GM13976 (cell line): ENCODE results near the gene IL1RAPL2.

Experiments
- DNase-seq: peaks from one replicate; pipeline ENCODE4 v3.0.0; 2012; ENCODE audit warnings: low spot score
- in situ Hi-C: fragments of 300-500 bp; cut with MboI; formaldehyde crosslinking; loops from one replicate; pipeline ENCODE4 v1.12.0; 2022; ENCODE audit warnings: low sequenced_read_pairs, mixed read lengths, inconsistent platforms; ENCODE audit not compliant: unreplicated experiment
- TF ChIP-seq, protein P1 (sequence below): IDR thresholded peaks from 2 replicates; pipeline ENCODE4 v1.5.1; 2012; ENCODE audit warnings: borderline replicate concordance, mild to moderate bottlenecking; ENCODE audit not compliant: insufficient read depth; ENCODE audit errors: extremely low read depth, missing control alignments, control extremely low read depth

Gene IL1RAPL2

DNA sequence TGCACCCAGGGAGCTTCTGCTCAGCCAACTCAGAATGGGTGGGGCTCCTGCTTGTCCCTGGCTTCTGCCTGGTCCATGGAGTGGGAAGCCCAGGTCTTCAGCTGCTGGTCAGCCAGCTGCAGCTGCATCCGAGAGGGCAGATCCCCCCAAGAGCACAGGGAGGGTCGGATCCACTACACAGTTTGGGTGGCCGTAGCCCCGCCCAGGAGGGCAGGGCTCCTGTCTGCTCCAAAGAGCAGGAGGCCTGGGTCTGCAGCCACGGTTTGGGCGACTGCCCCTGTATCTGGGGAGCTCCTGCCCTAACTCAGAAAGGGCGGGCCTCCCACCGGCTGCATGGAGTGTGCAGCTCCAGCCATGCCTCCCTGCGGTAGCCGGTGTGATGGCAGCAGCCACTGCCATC lies 485.4 kb downstream of the IL1RAPL2 start:
- TF ChIP-seq, protein P1, sequence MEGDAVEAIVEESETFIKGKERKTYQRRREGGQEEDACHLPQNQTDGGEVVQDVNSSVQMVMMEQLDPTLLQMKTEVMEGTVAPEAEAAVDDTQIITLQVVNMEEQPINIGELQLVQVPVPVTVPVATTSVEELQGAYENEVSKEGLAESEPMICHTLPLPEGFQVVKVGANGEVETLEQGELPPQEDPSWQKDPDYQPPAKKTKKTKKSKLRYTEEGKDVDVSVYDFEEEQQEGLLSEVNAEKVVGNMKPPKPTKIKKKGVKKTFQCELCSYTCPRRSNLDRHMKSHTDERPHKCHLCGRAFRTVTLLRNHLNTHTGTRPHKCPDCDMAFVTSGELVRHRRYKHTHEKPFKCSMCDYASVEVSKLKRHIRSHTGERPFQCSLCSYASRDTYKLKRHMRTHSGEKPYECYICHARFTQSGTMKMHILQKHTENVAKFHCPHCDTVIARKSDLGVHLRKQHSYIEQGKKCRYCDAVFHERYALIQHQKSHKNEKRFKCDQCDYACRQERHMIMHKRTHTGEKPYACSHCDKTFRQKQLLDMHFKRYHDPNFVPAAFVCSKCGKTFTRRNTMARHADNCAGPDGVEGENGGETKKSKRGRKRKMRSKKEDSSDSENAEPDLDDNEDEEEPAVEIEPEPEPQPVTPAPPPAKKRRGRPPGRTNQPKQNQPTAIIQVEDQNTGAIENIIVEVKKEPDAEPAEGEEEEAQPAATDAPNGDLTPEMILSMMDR = no peak
- DNase-seq = no peak

GRCh38 chrX:105052926-105053325 lies 486.9 kb downstream of the IL1RAPL2 start:
- TF ChIP-seq, protein P1 = no peak
- in situ Hi-C loops = no loop called here
- no peak for DNase-seq

More for the DNA sequence above, 485.4 kb downstream of the IL1RAPL2 start:
- in situ Hi-C loops = no loop called here

DNA sequence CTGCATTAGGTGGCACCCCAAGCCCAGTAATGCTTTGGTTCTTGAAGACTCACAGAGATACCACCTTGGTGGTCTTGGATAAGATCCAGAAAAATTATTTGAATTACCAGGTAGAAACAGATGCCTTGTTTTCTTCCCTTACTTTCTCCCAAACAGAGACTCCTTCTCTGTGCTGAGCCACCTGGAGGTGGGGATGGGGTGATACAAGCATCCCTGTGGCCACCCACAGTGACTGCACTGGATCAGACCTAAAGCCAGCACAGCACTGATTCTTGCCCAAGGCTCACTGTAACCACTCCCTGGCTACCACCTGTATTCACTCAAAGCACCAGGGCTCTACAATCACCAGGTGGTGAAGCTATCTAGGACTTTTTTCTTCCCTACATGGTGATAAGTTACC lies 497.7 kb downstream of the IL1RAPL2 start:
- TF ChIP-seq, protein P1 = no peak
- in situ Hi-C loops = no loop called here
- DNase-seq = no peak

- in situ Hi-C loops = no loop called here
- TF ChIP-seq, protein P1 = no peak
- no peak for DNase-seq
Measured at GRCh38 chrX:105098201-105098600, 532.2 kb downstream of the IL1RAPL2 start.

- in situ Hi-C loops = no loop called here
Measured at GRCh38 chrX:105098812-105099211, 532.8 kb downstream of the IL1RAPL2 start.

GRCh38 chrX:105101378-105101777 lies 535.4 kb downstream of the IL1RAPL2 start:
- in situ Hi-C loops = no loop called here
- no peak for DNase-seq
- TF ChIP-seq, protein P1 = no peak

More at GRCh38 chrX:105098812-105099211, 532.8 kb downstream of the IL1RAPL2 start:
- no peak for DNase-seq
- TF ChIP-seq, protein P1 = no peak

DNA sequence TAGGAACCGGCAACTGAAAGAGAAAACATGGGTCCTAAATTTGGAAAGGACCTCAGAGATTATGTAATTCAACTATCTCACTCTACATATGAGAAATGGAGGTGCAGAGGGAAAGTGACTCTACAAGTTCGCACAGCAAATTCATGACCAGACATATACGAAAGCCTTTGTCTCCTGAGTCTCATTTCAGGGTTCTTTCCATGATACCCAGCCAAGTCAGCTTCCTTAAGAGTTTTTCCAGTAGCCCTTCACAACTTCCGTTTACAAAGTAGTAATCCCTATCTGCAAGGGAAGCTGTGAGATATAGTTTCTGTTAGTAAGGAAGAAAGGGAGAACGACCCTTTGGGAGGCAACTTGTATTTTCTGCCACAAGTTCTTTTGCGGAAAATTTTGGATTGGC lies 543.9 kb downstream of the IL1RAPL2 start:
- TF ChIP-seq, protein P1 = no peak
- DNase-seq = no peak
- in situ Hi-C loops = no loop called here
